Stimulated activated memory B cell treated with anti-CD40 and anti-IgM and Interleukin-4, amounts not matched to agents 10 μg/mL and 1 μg/mL and 100 μg/mL, for 72 hours (primary cell): ENCODE measurements around the gene PDE9A.

ENCODE experiments used
- ATAC-seq: fragments of 150-1000 bp; cut with Tn5 transposase; 2 replicates; pipeline ENCODE4 v1.10.0; 2021
- H3K27ac Mint-ChIP-seq: one replicate; pipeline ENCODE4 v1.8.0; 2022; ENCODE audit warnings: mild to moderate bottlenecking, mixed read lengths
- H3K27me3 Mint-ChIP-seq: one replicate; pipeline ENCODE4 v1.8.0; 2022; ENCODE audit warnings: mixed read lengths
- H3K36me3 Mint-ChIP-seq: one replicate; pipeline ENCODE4 v1.8.0; 2022; ENCODE audit warnings: mixed read lengths
- H3K4me1 Mint-ChIP-seq: one replicate; pipeline ENCODE4 v1.8.0; 2022; ENCODE audit warnings: mixed read lengths
- H3K4me3 Mint-ChIP-seq: one replicate; pipeline ENCODE4 v1.8.0; 2022; ENCODE audit warnings: mild to moderate bottlenecking, moderate library complexity, mixed read lengths
- H3K9me3 Mint-ChIP-seq: one replicate; pipeline ENCODE4 v1.8.0; 2022; ENCODE audit warnings: mixed read lengths

The PDE9A gene

DNA sequence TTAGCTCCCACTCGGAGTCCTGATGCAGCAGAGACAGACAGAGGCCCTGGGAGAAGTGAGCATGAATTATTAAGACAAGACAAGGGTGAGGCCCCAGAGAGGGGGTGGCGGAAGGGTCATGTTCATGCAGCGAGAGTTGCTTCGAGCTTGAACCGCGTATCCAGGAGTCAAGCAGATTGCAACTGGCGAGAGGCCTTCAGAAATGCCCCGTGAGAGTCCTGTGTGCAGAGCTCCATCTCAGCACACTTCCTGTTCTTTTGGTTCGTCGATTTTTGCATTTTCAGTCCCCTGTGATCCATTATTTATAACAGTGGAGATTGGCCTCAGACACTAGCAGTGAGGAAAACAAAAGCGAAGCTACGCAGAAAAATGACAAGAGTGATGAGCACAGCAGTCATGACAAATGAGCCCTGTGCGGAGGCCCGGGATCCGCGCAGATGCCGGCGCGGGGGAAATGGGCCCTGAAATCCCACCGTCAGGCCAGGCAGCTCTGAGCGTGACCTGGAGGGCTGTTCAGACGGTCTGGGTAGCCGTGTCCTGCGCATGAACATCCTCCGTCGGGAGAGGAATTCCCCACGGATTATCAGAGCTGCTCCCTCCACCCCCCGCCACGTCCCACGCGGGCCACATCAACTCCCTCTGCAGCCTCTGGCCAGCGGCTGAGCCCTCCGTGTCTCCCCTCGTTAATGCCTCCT, 15.0 kb downstream of the PDE9A start:
- Mint-ChIP-seq H3K4me3 (no peak overlapping the region), H3K36me3 (no peaks in the 10 kb centered on the region), H3K27ac (no peak overlapping the region), H3K27me3 (no peaks in the 10 kb centered on the region), H3K4me1 (no peaks in the 10 kb centered on the region), H3K9me3 (no peaks in the 10 kb centered on the region)
- ATAC-seq = no peak

DNA sequence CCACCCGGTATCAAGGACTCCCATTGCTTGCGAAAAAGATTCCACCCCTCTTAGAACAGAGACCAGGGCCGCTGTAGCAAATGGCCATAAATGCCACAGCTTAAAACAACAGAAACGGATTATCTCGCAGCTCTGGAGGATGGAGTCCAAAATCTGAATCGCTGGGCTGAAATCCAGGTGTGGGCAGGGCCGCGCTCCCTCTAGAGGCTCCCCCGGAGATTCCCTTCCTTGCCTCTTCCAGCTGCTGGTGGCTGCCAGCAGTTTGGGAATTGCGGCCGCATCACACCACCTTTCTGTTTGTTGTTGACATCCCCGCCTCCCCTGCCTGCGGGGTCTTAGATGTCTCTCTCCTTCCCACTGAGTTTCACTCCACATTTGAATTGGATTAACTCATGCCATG, 15.6 kb downstream of the PDE9A start:
- H3K4me1 Mint-ChIP-seq = no peaks in the 10 kb centered on the region
- H3K36me3 Mint-ChIP-seq = no peaks in the 10 kb centered on the region
- H3K9me3 Mint-ChIP-seq = no peaks in the 10 kb centered on the region
- H3K27ac Mint-ChIP-seq = no peak overlapping the region
- no peak overlapping the region for H3K4me3 Mint-ChIP-seq
- no peaks in the 10 kb centered on the region for H3K27me3 Mint-ChIP-seq
- no peak for ATAC-seq

GRCh38 chr21:42670058-42670880, 16.8 kb downstream of the PDE9A start:
- Mint-ChIP-seq H3K9me3 (no peaks in the 10 kb centered on the region), H3K4me1 (no peaks in the 10 kb centered on the region), H3K27ac (no peak overlapping the region), H3K27me3 (peaks cover under 1% of the 10 kb centered on the region), H3K4me3 (no peak overlapping the region), H3K36me3 (no peaks in the 10 kb centered on the region)
- no peak for ATAC-seq

- H3K36me3 Mint-ChIP-seq = no peaks in the 10 kb centered on the region
Observed at GRCh38 chr21:42670884-42671283, 17.5 kb downstream of the PDE9A start.

DNA sequence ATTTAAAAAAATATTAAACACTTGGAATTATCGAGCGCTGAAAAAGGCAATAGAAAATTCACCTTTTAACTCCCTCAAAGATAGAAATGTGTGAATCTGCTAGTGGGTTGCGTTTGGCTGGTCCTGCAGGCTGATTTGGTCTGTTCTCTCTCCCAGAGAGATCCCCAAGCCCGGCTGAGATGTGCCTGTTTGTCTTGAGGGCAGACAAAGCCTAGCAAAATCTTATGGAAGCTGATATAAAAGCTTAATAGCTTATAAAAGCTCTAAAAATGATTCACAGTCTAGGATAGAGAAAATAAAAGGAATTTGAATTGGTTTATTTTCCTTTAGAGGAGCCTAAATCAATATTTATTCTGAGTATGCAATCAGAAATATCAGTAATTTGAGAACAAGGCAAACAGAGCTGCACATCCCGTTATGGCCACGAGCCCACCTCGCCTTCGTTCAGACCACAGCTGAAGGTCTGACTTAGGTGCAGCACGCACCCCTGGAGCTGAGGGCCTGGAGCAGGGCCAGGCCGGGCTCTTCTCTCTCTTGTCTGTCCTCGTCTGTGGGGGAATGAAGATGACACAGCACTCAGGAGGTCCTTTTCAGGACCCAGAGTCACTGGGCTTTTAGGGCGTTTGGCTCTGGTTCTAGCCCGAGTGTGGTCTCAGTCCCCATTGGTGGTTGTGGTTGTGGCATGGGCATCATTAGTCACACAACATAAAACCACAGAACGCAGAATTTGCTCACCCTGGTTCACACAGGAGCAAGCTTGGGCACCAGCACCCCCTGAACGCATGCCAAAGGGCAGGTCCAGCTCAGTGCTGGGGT, 18.6 kb downstream of the PDE9A start:
- Mint-ChIP-seq H3K9me3 (no peaks in the 10 kb centered on the region), H3K27ac (no peak overlapping the region), H3K27me3 (peaks cover 18% of the 10 kb centered on the region), H3K4me3 (no peak overlapping the region), H3K4me1 (no peaks in the 10 kb centered on the region), H3K36me3 (no peaks in the 10 kb centered on the region)
- no peak for ATAC-seq

More at GRCh38 chr21:42670884-42671283, 17.5 kb downstream of the PDE9A start:
- Mint-ChIP-seq H3K4me1 (no peaks in the 10 kb centered on the region), H3K27ac (no peak overlapping the region), H3K27me3 (peaks cover 7% of the 10 kb centered on the region), H3K9me3 (no peaks in the 10 kb centered on the region), H3K4me3 (no peak overlapping the region)
- no peak for ATAC-seq

DNA sequence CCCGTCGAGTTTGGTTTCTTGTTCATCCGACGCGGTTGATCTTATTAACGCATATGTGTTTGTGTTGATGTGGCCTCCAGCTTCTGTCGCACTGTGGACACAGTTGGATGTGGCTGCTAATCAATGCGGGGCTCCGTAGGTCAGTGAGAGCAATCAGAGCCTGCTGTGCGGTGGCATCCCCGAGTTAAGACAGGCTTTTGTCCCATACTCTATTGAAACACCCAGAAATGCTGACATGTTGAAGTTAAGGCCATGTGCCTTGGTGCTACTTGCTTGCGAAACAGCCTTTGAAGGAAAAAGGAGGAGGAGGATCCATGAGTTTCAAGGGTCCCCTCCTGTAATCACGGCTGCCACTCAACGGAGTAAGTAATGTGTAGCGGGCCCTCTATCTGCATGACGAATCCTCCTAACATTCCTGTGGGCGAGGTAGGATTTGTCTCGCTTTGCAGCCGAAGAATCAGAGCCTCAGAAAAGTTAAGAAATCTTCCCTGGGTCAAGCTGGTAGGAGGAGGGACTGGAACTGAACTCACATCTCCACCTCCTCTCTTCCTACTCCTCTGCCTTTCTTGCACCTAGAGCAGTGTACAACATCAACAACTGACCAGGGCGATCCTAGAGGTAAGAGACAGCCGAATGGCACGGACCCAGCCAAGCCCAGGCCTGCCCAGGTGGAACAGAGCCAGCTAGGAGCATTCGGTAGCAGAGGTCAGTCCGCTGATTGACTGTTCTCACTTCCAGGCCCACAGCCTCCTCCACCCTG, 19.5 kb downstream of the PDE9A start:
- Mint-ChIP-seq H3K4me3 (no peak overlapping the region), H3K27ac (no peak overlapping the region), H3K9me3 (no peaks in the 10 kb centered on the region), H3K36me3 (no peaks in the 10 kb centered on the region), H3K4me1 (no peaks in the 10 kb centered on the region), H3K27me3 (peaks cover 23% of the 10 kb centered on the region)
- ATAC-seq = no peak

- Mint-ChIP-seq H3K9me3 (no peaks in the 10 kb centered on the region), H3K36me3 (no peaks in the 10 kb centered on the region), H3K27ac (no peak overlapping the region), H3K4me1 (no peaks in the 10 kb centered on the region), H3K4me3 (no peak overlapping the region), H3K27me3 (peaks cover 31% of the 10 kb centered on the region)
- ATAC-seq = no peak
Observed at GRCh38 chr21:42673633-42674328, 20.4 kb downstream of the PDE9A start.

- Mint-ChIP-seq H3K36me3 (no peaks in the 10 kb centered on the region), H3K4me3 (no peak overlapping the region), H3K27me3 (peaks cover 36% of the 10 kb centered on the region), H3K27ac (no peak overlapping the region), H3K9me3 (no peaks in the 10 kb centered on the region), H3K4me1 (no peaks in the 10 kb centered on the region)
- ATAC-seq = no peak
Observed at GRCh38 chr21:42674351-42674940, 21.0 kb downstream of the PDE9A start.

DNA sequence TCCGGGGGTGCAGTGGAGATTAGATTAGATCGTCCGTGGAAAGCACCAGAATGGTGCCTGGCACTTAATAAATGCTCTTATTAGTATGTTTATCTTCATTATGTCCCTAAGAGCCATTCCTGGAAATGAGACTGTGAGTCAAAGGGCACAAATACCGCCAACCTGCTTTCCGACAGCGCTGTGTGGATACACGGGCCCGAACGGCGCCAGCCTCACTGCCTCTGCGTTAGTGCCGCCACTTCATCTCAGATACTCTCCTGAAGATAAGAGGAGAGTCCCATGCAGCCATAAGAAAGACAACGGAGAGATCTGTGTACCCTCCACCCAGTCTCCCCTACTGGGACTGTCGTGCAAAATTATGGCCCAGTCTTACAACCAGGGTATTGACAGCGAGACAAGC, 22.0 kb downstream of the PDE9A start:
- no peak for ATAC-seq
- no peaks in the 10 kb centered on the region for H3K9me3 Mint-ChIP-seq
- H3K4me3 Mint-ChIP-seq = no peak overlapping the region
- peaks cover 45% of the 10 kb centered on the region for H3K27me3 Mint-ChIP-seq
- H3K4me1 Mint-ChIP-seq = no peaks in the 10 kb centered on the region
- H3K36me3 Mint-ChIP-seq = no peaks in the 10 kb centered on the region
- H3K27ac Mint-ChIP-seq = no peak overlapping the region

- no peak overlapping the region for H3K27ac Mint-ChIP-seq
- no peaks in the 10 kb centered on the region for H3K36me3 Mint-ChIP-seq
- no peak overlapping the region for H3K4me3 Mint-ChIP-seq
- no peak for ATAC-seq
- peaks cover 58% of the 10 kb centered on the region for H3K27me3 Mint-ChIP-seq
- no peaks in the 10 kb centered on the region for H3K9me3 Mint-ChIP-seq
- no peaks in the 10 kb centered on the region for H3K4me1 Mint-ChIP-seq
Observed at GRCh38 chr21:42676808-42677207, 23.4 kb downstream of the PDE9A start.

- peaks cover 66% of the 10 kb centered on the region for H3K27me3 Mint-ChIP-seq
- no peaks in the 10 kb centered on the region for H3K4me1 Mint-ChIP-seq
- ATAC-seq = no peak
- H3K4me3 Mint-ChIP-seq = no peak overlapping the region
- H3K36me3 Mint-ChIP-seq = no peaks in the 10 kb centered on the region
- H3K9me3 Mint-ChIP-seq = no peaks in the 10 kb centered on the region
- no peak overlapping the region for H3K27ac Mint-ChIP-seq
Observed at GRCh38 chr21:42677339-42678321, 24.2 kb downstream of the PDE9A start.

DNA sequence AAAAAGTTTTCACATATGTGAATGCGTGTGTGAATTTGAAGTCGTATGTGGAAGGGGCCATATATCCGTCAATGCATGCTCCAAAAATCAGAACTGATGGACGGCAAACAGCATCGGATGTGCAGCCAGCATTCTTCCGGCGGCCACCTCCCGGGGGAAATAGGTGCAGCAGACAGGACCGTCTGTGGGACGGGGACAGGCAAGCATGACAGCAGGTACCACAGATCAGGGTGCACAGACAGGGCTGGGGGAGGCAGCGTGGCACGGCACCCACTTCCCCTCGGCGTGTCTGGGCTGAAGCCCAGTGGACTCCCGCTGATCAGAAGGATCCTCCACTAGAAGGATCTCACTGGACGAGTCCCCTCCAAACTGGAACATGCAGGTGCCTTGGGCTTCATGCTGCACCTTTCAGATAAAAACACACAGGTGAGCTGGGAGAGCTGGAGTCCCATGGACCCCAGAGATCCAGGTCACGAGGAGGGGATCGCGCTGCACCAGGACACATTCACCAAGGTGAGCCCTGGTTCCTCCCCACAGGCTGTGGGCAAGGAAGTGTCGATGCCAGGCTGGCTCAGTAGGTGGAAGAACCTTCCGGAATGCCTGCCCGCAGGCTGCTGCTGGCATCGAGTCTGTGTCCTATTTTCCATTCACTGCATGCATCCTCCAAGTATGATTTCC, 25.3 kb downstream of the PDE9A start:
- Mint-ChIP-seq H3K9me3 (no peaks in the 10 kb centered on the region), H3K4me3 (no peak overlapping the region), H3K36me3 (no peaks in the 10 kb centered on the region), H3K4me1 (no peaks in the 10 kb centered on the region), H3K27ac (no peak overlapping the region), H3K27me3 (peaks cover 78% of the 10 kb centered on the region)
- ATAC-seq = no peak
